ENCODE results near the gene NPM3. TPM values are rescaled to one million over a fixed set of nuclear protein-coding genes. Genes with fewer than 3 reads are reported as not detected.

NPM3 gene
- total and polyA plus RNA-seq, 2 of the 13 experiments (the other 11 are each of a cell fraction or from before 2014, with no cell fraction given): 47.6 to 129 TPM

- TF ChIP-seq MYPOP (CRISPR knock-in tag; IDR thresholded peaks at IDR 0.05) (peak; percentile 82), ZNF232 (CRISPR knock-in tag; IDR thresholded peaks at IDR 0.05; ENCODE audit: borderline replicate concordance) (no peak; the same call in 1 of the 2 replicates), BATF2 (CRISPR knock-in tag; IDR thresholded peaks at IDR 0.05) (no peak), ZNF17 (CRISPR knock-in tag; IDR thresholded peaks at IDR 0.05) (no peak), ELF3 (CRISPR knock-in tag; IDR thresholded peaks at IDR 0.05) (peak; percentile 30; the same call in 1 of the 2 replicates), HOXA9 (CRISPR knock-in tag; IDR thresholded peaks at IDR 0.05; ENCODE audit: borderline replicate concordance) (no peak), ZKSCAN8 (CRISPR knock-in tag; IDR thresholded peaks at IDR 0.05; ENCODE audit: borderline replicate concordance) (0 out of 2 replicates have a peak, but pooled peaks have one; percentile 18)
These were observed 35.8 kb upstream of the NPM3 start (continued) for GRCh38 chr10:101818872-101819633.

- Histone ChIP-seq H3K9me3 (ENCODE audit: low read length) (no peaks in the 10 kb centered on the region), H3K27me3 (ENCODE audit: control insufficient read depth in 1 of 2, insufficient read depth in 2 of 2, low read length in 2 of 2) (no peaks in the 10 kb centered on the region; a peak in 1 of 5 replicates), H2AFZ (ENCODE audit: low read length) (peak within 1 kb of the TSS; percentile 83), H3K27ac (ENCODE audit: extremely low read length, insufficient read depth, low read length) (peak within 1 kb of the TSS; percentile 91), H3K79me2 (ENCODE audit: insufficient read depth, low read length) (peaks cover 60% of the 10 kb centered on the region), H3K9ac (ENCODE audit: insufficient read depth, low read depth, low read length) (peak within 1 kb of the TSS; percentile 87), H3K4me2 (ENCODE audit: low read depth, low read length) (peak within 1 kb of the TSS; percentile 94), H4K20me1 (ENCODE audit: insufficient read depth, low read length) (peaks cover 41% of the 10 kb centered on the region), H3K4me3 (replicated peaks in 1 of 3; ENCODE audit: insufficient read depth in 1 of 3, low read depth in 2 of 3, low read length in 3 of 3) (peak within 1 kb of the TSS; percentile 81 to 95 (median 89)), H3K36me3 (replicated peaks in 1 of 2; ENCODE audit: control insufficient read depth in 1 of 2, insufficient read depth in 2 of 2, low read length in 2 of 2) (no peaks in the 10 kb centered on the region; a peak in 1 of 5 replicates), H3K4me1 (ENCODE audit: insufficient read depth, low read length) (peaks cover 38% of the 10 kb centered on the region)
- ATAC-seq: peak; percentile 90
- intact Hi-C loops (cut with micrococcal nuclease; ENCODE audit: unreplicated experiment) (loop anchor here (2.0 to 10.0 kb wide), 2 partner anchors 19 to 687 kb away; partner anchors contain the start of genes ACTR1A and SUFU), in situ Hi-C loops (cut with HindIII; ENCODE audit: extremely low pct_ligation_motif_present, low pct_unique_long_range_greater_than_20kb) (no loop called here)
- peak; percentile 98 for FAIRE-seq
- BruUV-seq (replicated peaks): no TSS peak
- under 1% methylated on average over 46 of the region's 47 CpGs for WGBS (ENCODE audit: low lambda C conversion rate)
- POLR2A ChIA-PET: interaction anchor here (0.7 to 2.3 kb wide), 14 partner anchors 14 to 755 kb away, joined by 3 to 17 read pairs (median 3); partner anchors contain the start of gene NPM3
- peak; percentile 99 for DNase-seq (ENCODE audit: low spot score)
- CTCF ChIA-PET (ENCODE audit: low intra/inter-chr PET ratio, low total read pairs): no interaction called here
- TF ChIP-seq PHF5A (CRISPR knock-in tag; IDR thresholded peaks at IDR 0.05; ENCODE audit: low read depth, unreplicated experiment) (peak; percentile 80), DDIT3 (CRISPR knock-in tag; IDR thresholded peaks at IDR 0.05) (no peak), ZBTB4 (CRISPR knock-in tag; IDR thresholded peaks at IDR 0.05; ENCODE audit: borderline replicate concordance) (no peak), ZNF3 (CRISPR knock-in tag; IDR thresholded peaks at IDR 0.05) (no peak), KAT7 (CRISPR knock-in tag; IDR thresholded peaks at IDR 0.05; ENCODE audit: borderline replicate concordance) (peak; percentile 24; the same call in 1 of the 2 replicates), KMT2B (CRISPR knock-in tag; IDR thresholded peaks at IDR 0.05) (no peak), PHF21A (CRISPR knock-in tag; IDR thresholded peaks at IDR 0.05) (peak; percentile 81)
These were observed 35.0 kb upstream of the NPM3 start, which contains the start of gene OGA for GRCh38 chr10:101818119-101818871. Gene OGA, minus strand, starts transcription at chr10:101818444. Its CDS starts 422 bp downstream, at chr10:101818022.

Measured in HepG2 (cell line).